GM12891 (cell line): ENCODE data around the gene ZBTB32.

Experiments
- DNase-seq: peaks from one replicate; pipeline ENCODE4 v3.0.0; 2011; ENCODE audit warnings: low spot score; ENCODE audit not compliant: insufficient read length
- FAIRE-seq: peaks from 2 replicates; lab custom pipeline; 2011; peaks lifted over from hg19 to GRCh38; lab: Jason Lieb, UNC
- PAX5 ChIP-seq: IDR thresholded peaks from 2 replicates; pipeline ENCODE4 v1.6.1; 2011; ENCODE audit warnings: low read length, moderate library complexity, mild to moderate bottlenecking; ENCODE audit not compliant: insufficient read depth, severe bottlenecking
- POLR2A ChIP-seq: IDR thresholded peaks from 2 replicates; pipeline ENCODE4 v1.6.1; 2011; ENCODE audit warnings: low read depth, low read length, control low read depth
- POLR2AphosphoS5 ChIP-seq: IDR thresholded peaks from 2 replicates; pipeline ENCODE4 v1.6.1; 2011; ENCODE audit warnings: low read depth, low read length, control low read depth
- POU2F2 ChIP-seq: IDR thresholded peaks from 2 replicates; pipeline ENCODE4 v1.6.1; 2011; ENCODE audit warnings: low read depth, mild to moderate bottlenecking, control low read depth, low read length, moderate library complexity
- SPI1 ChIP-seq: IDR thresholded peaks from 2 replicates; pipeline ENCODE4 v1.6.1; 2011; ENCODE audit warnings: low read depth, low read length, control low read depth
- TAF1 ChIP-seq: IDR thresholded peaks from 2 replicates; pipeline ENCODE4 v1.6.1; 2011; ENCODE audit warnings: low read depth, low read length, control low read depth

The ZBTB32 gene

DNA sequence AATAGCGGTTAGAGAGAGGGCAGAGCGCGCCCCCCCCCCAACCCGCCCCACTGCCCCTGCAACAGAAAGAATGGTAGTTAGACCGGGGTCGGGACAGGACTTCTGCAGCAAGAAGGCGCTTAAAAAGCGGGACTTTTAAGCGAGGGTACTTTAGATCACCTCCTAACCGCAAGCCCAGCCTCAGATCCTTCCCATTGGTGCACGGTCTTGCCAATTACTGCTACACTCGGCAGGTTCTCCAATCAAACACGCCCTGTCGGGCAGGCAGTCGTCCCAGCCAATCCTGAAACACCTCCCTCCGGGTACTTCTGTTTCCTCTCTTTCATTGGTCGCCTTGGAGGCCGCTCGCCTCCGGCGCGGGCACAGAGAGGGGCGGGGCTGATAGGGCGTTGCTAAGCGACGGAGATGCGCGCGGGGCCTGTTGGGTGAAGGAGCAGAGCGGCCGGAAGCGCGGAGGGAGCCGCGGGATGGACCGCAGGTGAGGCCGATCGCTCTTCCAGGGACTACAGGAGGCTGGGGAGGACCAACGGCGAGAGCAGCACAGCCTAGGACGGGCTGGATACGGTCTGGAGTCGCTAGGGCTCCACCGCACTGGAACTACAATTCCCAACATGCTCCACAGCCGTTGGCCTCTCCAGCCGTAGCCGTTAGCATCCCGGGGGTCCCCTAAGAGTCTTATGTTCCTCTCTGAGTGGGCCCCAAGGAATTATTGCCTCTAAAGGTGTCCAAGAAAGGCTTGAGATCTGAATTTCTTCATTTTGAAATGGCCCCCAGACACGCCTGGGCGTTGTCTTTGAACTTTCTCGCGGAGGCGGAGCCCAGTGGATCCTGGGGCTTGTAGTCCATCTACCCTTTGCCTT lies 53.6 kb downstream of the ZBTB32 start, which contains the start of gene PROSER3:
TSS of gene PROSER3 (plus strand) at position 428 of the 860 bp plus-strand sequence. CDS start at position 468, 40 bp downstream.
- DNase-seq (peak; percentile 96), FAIRE-seq (peak; percentile 97)
- TF ChIP-seq SPI1, result no peak
- peak; percentile 88 for TF ChIP-seq POLR2A
- peak; percentile 80 for TF ChIP-seq TAF1
- TF ChIP-seq POLR2AphosphoS5, result peak; percentile 86
- peak; percentile 53; the same call in 1 of the 2 replicates for TF ChIP-seq POU2F2
- peak; percentile 3 for TF ChIP-seq PAX5

DNA sequence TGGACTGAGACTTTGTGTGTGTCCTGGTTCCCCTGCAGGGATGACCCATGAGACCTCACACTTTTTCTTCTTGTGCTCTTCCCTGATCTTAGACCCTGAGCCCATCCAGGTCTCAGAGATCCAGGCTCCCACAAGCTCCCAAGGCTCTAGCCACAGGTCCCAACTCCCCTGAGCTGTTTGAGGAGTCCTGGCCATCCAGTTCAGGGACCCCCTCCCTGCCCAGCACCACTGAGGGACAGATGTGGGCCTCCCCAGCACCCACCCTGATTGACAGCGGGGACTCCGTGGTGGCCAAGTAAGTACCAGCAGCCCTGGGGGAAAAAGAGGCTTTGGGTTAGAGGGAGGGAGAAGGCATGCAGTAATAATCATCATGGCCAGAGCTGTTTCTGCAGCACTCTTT lies 55.3 kb downstream of the ZBTB32 start:
- no peak for TF ChIP-seq TAF1
- no peak for TF ChIP-seq POLR2A
- TF ChIP-seq SPI1, result no peak
- no peak for TF ChIP-seq POU2F2
- no peak for TF ChIP-seq PAX5
- TF ChIP-seq POLR2AphosphoS5, result no peak

DNA sequence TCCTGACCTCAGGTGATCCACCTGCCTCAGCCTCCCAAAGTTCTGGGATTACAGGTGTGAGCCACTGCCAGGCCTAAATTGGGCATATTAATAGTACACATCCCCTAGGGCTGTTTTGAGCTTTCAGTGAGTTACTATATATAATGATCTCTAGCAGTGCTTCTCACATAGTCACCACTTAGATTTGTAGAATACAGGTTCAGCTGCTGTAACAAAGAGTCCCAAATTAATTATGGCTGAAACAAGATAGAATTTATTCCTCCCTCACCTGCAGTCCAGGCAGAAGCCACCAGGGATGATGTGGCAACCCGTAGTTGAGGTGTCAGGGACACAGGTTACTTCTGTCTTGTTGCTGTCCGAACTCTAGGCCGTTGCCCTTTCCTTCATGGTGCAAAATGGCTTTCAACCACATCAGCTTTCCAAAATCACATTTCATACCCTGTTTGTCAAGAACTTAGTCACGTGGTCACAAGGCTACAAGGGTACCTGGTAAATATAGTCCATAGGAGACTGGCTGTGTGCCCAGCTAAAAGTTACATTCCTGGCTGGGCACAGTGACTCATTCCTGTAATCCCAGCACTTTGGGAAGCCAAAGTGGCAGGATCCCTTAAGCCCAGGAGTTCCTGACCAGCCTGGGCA lies 56.5 kb downstream of the ZBTB32 start:
- DNase-seq (no peak), FAIRE-seq (no peak)
- TF ChIP-seq POLR2AphosphoS5 (no peak), POLR2A (no peak), SPI1 (no peak), PAX5 (no peak), TAF1 (no peak)

More for the DNA sequence above, 55.3 kb downstream of the ZBTB32 start:
- DNase-seq (no peak), FAIRE-seq (no peak)

GRCh38 chr19:35764432-35765315 lies 60.3 kb downstream of the ZBTB32 start:
- FAIRE-seq (no peak), DNase-seq (no peak)
- TF ChIP-seq TAF1 (no peak), POU2F2 (no peak), PAX5 (no peak), SPI1 (no peak), POLR2A (no peak), POLR2AphosphoS5 (no peak)
